OCI-LY1 (cell line): ENCODE measurements around the gene LAMP1.

Experiments used
- CTCF ChIP-seq: fragments of 200-600 bp; sonication (generic), shearing (Covaris generic); IDR thresholded peaks from 2 replicates; pipeline ENCODE4 v1.5.1; 2017; ENCODE audit warnings: mild to moderate bottlenecking, antibody characterized with exemption, low read length, moderate library complexity, mixed read lengths
- EZH2 ChIP-seq: fragments of 200-600 bp; sonication (generic), shearing (Covaris generic); IDR thresholded peaks from 2 replicates; pipeline ENCODE4 v1.8.0; 2017; ENCODE audit warnings: borderline replicate concordance, mixed run types, mild to moderate bottlenecking, antibody characterized with exemption, low read length, moderate library complexity, mixed read lengths

- TF ChIP-seq CTCF (no peak), EZH2 (no peak)
Observed at GRCh38 chr13:113273851-113274590, 23.0 kb upstream of the LAMP1 start.
